H9 (cell line): Measurements from ENCODE around the gene BBS1. TPM values are rescaled to one million over a fixed set of nuclear protein-coding genes. Genes with fewer than 3 reads are reported as not detected.

ENCODE experiments used
- DNase-seq: peaks from one replicate; pipeline ENCODE4 v3.0.0-alpha.2; 2017
- H2AFZ ChIP-seq: one replicate; pipeline ENCODE4 v1.6.1; 2013; ENCODE audit warnings: mild to moderate bottlenecking, low read length, control low read depth, moderate library complexity
- H2AK5ac ChIP-seq: 2 replicates; pipeline ENCODE4 v1.6.1; 2013; ENCODE audit warnings: low read length, control low read depth, mixed read lengths; ENCODE audit not compliant: insufficient read length
- H2BK120ac ChIP-seq: one replicate; pipeline ENCODE4 v1.6.1; 2013; ENCODE audit warnings: low read depth, mild to moderate bottlenecking, low read length, control low read depth, inconsistent platforms; ENCODE audit not compliant: poor library complexity, severe bottlenecking
- H2BK12ac ChIP-seq: 2 replicates; pipeline ENCODE4 v1.6.1; 2013; ENCODE audit warnings: low read length, control low read depth, mixed read lengths, low read depth; ENCODE audit not compliant: insufficient read length
- H2BK15ac ChIP-seq: 2 replicates; pipeline ENCODE4 v1.6.1; 2013; ENCODE audit warnings: low read depth, low read length, control low read depth
- H2BK20ac ChIP-seq: one replicate; pipeline ENCODE4 v1.6.1; 2013; ENCODE audit warnings: low read depth, mild to moderate bottlenecking, low read length, control low read depth, inconsistent platforms; ENCODE audit not compliant: poor library complexity, severe bottlenecking
- H2BK5ac ChIP-seq: 2 replicates; pipeline ENCODE4 v1.6.1; 2013; ENCODE audit warnings: low read length, control low read depth, mixed read lengths; ENCODE audit not compliant: insufficient read length
- H3K14ac ChIP-seq: 2 replicates; pipeline ENCODE4 v1.6.1; 2013; ENCODE audit warnings: low read length, control low read depth; ENCODE audit not compliant: insufficient read depth
- H3K18ac ChIP-seq: 2 replicates; pipeline ENCODE4 v1.6.1; 2013; ENCODE audit warnings: low read depth, mild to moderate bottlenecking, mixed read lengths, low read length, control low read depth; ENCODE audit not compliant: insufficient read length
- H3K23ac ChIP-seq: 2 replicates; pipeline ENCODE4 v1.6.1; 2013; ENCODE audit warnings: low read length, control low read depth, mixed read lengths, low read depth; ENCODE audit not compliant: insufficient read length
- H3K23me2 ChIP-seq: 2 replicates; pipeline ENCODE4 v1.6.1; 2013; ENCODE audit warnings: low read depth, mild to moderate bottlenecking, mixed read lengths, low read length, control low read depth; ENCODE audit not compliant: insufficient read length, poor library complexity, severe bottlenecking
- H3K27ac ChIP-seq: 2 replicates; pipeline ENCODE4 v1.5.1; 2013; ENCODE audit warnings: low read length, control low read depth, mixed read lengths, low read depth; ENCODE audit not compliant: insufficient read length
- H3K27me3 ChIP-seq: 2 replicates; pipeline ENCODE4 v1.6.1; 2013; ENCODE audit warnings: low read length, control low read depth, inconsistent platforms; ENCODE audit not compliant: insufficient read depth
- H3K4ac ChIP-seq: 2 replicates; pipeline ENCODE4 v1.6.1; 2013; ENCODE audit warnings: low read depth, mild to moderate bottlenecking, control low read depth, inconsistent platforms, low read length, moderate library complexity
- H3K4me1 ChIP-seq: 2 replicates; pipeline ENCODE4 v1.6.1; 2013; ENCODE audit warnings: low read length, control low read depth, inconsistent platforms; ENCODE audit not compliant: insufficient read depth
- H3K4me2 ChIP-seq: 2 replicates; pipeline ENCODE4 v1.6.1; 2013; ENCODE audit warnings: low read length, control low read depth, mixed read lengths; ENCODE audit not compliant: insufficient read length, insufficient read depth
- H3K56ac ChIP-seq: 2 replicates; pipeline ENCODE4 v1.6.1; 2013; ENCODE audit warnings: low read depth, mild to moderate bottlenecking, mixed read lengths, low read length, control low read depth; ENCODE audit not compliant: insufficient read length
- H3K79me1 ChIP-seq: 2 replicates; pipeline ENCODE4 v1.6.1; 2013; ENCODE audit warnings: low read depth, mild to moderate bottlenecking, moderate library complexity, low read length, control low read depth, inconsistent platforms; ENCODE audit not compliant: insufficient read depth, poor library complexity, severe bottlenecking
- H3K79me2 ChIP-seq: 2 replicates; pipeline ENCODE4 v1.6.1; 2013; ENCODE audit warnings: low read length, control low read depth, inconsistent platforms; ENCODE audit not compliant: insufficient read depth
- H3K9ac ChIP-seq: 2 replicates; pipeline ENCODE4 v1.6.1; 2013; ENCODE audit warnings: low read length, control low read depth, mixed read lengths; ENCODE audit not compliant: insufficient read length; ENCODE audit errors: extremely low read depth
- H3K9me3 ChIP-seq: one replicate; pipeline ENCODE4 v1.6.1; 2013; ENCODE audit warnings: low read depth, low read length, inconsistent platforms; ENCODE audit not compliant: control insufficient read depth
- H3T11ph ChIP-seq: one replicate; pipeline ENCODE4 v1.6.1; 2013; ENCODE audit warnings: mild to moderate bottlenecking, low read length, control low read depth, inconsistent platforms
- H4K20me1 ChIP-seq: one replicate; pipeline ENCODE4 v1.6.1; 2013; ENCODE audit not compliant: control insufficient read depth, insufficient read length, insufficient read depth
- H4K5ac ChIP-seq: 2 replicates; pipeline ENCODE4 v1.6.1; 2013; ENCODE audit warnings: low read depth, mild to moderate bottlenecking, mixed read lengths, low read length, control low read depth; ENCODE audit not compliant: insufficient read length
- H4K8ac ChIP-seq: replicated peaks from 2 replicates; pipeline ENCODE4 v1.6.1; 2013; ENCODE audit warnings: low read length, control low read depth, mixed read lengths, low read depth; ENCODE audit not compliant: insufficient read length
- H4K91ac ChIP-seq: 2 replicates; pipeline ENCODE4 v1.6.1; 2013; ENCODE audit warnings: low read depth, mild to moderate bottlenecking, moderate library complexity, mixed read lengths, low read length, control low read depth; ENCODE audit not compliant: insufficient read length
- H3K27ac Mint-ChIP-seq, 3 experiments: 2 replicates in 2 of 3; 3 replicates in 1 of 3; pipeline ENCODE4 v1.8.0; 2020 to 2021; ENCODE audit warnings: mixed read lengths in 3 of 3, mild to moderate bottlenecking in 1 of 3, moderate library complexity in 1 of 3
- H3K27me3 Mint-ChIP-seq: 2 replicates; pipeline ENCODE4 v1.8.0; 2021; ENCODE audit warnings: low read depth, mild to moderate bottlenecking, moderate library complexity, mixed read lengths
- H3K36me3 Mint-ChIP-seq, 3 experiments: 2 replicates in 2 of 3; 3 replicates in 1 of 3; pipeline ENCODE4 v1.8.0; 2020 to 2021; ENCODE audit warnings: low read depth in 3 of 3, mixed read lengths in 3 of 3; ENCODE audit not compliant: insufficient read depth in 1 of 3
- H3K4me1 Mint-ChIP-seq, 2 experiments: 2 replicates each; pipeline ENCODE4 v1.8.0; 2020; ENCODE audit warnings: mixed read lengths in 2 of 2
- H3K4me3 Mint-ChIP-seq, 2 experiments: 2 replicates in 1 of 2; 3 replicates in 1 of 2; pipeline ENCODE4 v1.8.0; 2020 to 2021; ENCODE audit warnings: mild to moderate bottlenecking in 2 of 2, mixed read lengths in 2 of 2, moderate library complexity in 1 of 2
- H3K9me3 Mint-ChIP-seq, 2 experiments: 2 replicates in 1 of 2; 3 replicates in 1 of 2; pipeline ENCODE4 v1.8.0; 2020; ENCODE audit warnings: mild to moderate bottlenecking in 2 of 2, mixed read lengths in 2 of 2, moderate library complexity in 1 of 2
- CTCF ChIP-seq: fragments of 200-600 bp; sonication (generic); conservative IDR thresholded peaks from 3 replicates; pipeline ENCODE4 v1.8.0; 2021; ENCODE audit warnings: antibody characterized with exemption, mild to moderate bottlenecking
- WGBS: extraction: QIAGEN DNeasy Blood & Tissue Kit; methylation state at CpG from one replicate; pipeline ENCODE4 v1.1.7; 2013; ENCODE audit warnings: missing lambda C conversion rate, low lambda C conversion rate, mixed read lengths; ENCODE audit not compliant: insufficient read length; ENCODE audit errors: extremely low coverage; 5-methylcytosine and 5-hydroxymethylcytosine counted together
- total RNA-seq: library from RNA; stranded (reverse); gene quantifications from 2 replicates; pipeline ENCODE4 v1.2.1, GENCODE V29; 2021

Gene BBS1
- total RNA-seq, 1 experiment from 2014 or later = 27.2 TPM

- Mint-ChIP-seq H3K4me3 (no peak within 1 kb of the TSS), H3K36me3 (peaks cover 2 to 18% (median 6%) of the 10 kb centered on the region in 3 experiments; a peak in 6 of 7 replicates), H3K9me3 (peaks cover 8 to 13% of the 10 kb centered on the region in 2 experiments), H3K27me3 (peaks cover 2% of the 10 kb centered on the region), H3K27ac (peak within 1 kb of the TSS; percentile 96 to 100 (median 98); a peak in 6 of 7 replicates), H3K4me1 (peaks cover 25 to 33% of the 10 kb centered on the region in 2 experiments)
- no CpG with 5 or more reads among the region's 77 CpGs for WGBS
- Histone ChIP-seq H3T11ph (no peak within 1 kb of the TSS), H2AFZ (no peak within 1 kb of the TSS), H3K14ac (peak within 1 kb of the TSS; percentile 58; the same call in 1 of the 2 replicates), H2BK120ac (no peak within 1 kb of the TSS), H4K5ac (no peak within 1 kb of the TSS), H3K4ac (no peak within 1 kb of the TSS), H2BK12ac (no peak within 1 kb of the TSS), H3K4me2 (no peak within 1 kb of the TSS), H3K4me1 (peaks cover 11% of the 10 kb centered on the region), H2AK5ac (no peak within 1 kb of the TSS), H2BK15ac (no peak within 1 kb of the TSS), H3K27ac (no peak within 1 kb of the TSS), H3K18ac (peak within 1 kb of the TSS; percentile 34), H3K27me3 (no peaks in the 10 kb centered on the region), H3K23me2 (no peaks in the 10 kb centered on the region), H3K56ac (no peak within 1 kb of the TSS), H3K79me1 (no peaks in the 10 kb centered on the region), H4K91ac (no peak within 1 kb of the TSS), H3K9ac (no peak within 1 kb of the TSS), H4K8ac (no peak within 1 kb of the TSS), H3K9me3 (no peaks in the 10 kb centered on the region), H2BK5ac (no peak within 1 kb of the TSS), H2BK20ac (no peak within 1 kb of the TSS), H3K79me2 (no peaks in the 10 kb centered on the region), H3K23ac (no peak within 1 kb of the TSS), H4K20me1 (no peaks in the 10 kb centered on the region)
- no peak for TF ChIP-seq CTCF
- peak; percentile 67 for DNase-seq
Observed at GRCh38 chr11:66568124-66568916, 57.9 kb downstream of the BBS1 start, which contains the start of gene CTSF. Gene CTSF, minus strand, starts transcription at chr11:66568606. Its CDS starts 120 bp downstream, at chr11:66568486.
